H9 (cell line): ENCODE data around the gene SLC44A1. TPM values are rescaled to one million over a fixed set of nuclear protein-coding genes. Genes with fewer than 3 reads are reported as not detected.

ENCODE experiments used
- DNase-seq: peaks from one replicate; pipeline ENCODE4 v3.0.0-alpha.2; 2017
- H2AFZ ChIP-seq: one replicate; pipeline ENCODE4 v1.6.1; 2013; ENCODE audit warnings: mild to moderate bottlenecking, low read length, control low read depth, moderate library complexity
- H2AK5ac ChIP-seq: 2 replicates; pipeline ENCODE4 v1.6.1; 2013; ENCODE audit warnings: low read length, control low read depth, mixed read lengths; ENCODE audit not compliant: insufficient read length
- H2BK120ac ChIP-seq: one replicate; pipeline ENCODE4 v1.6.1; 2013; ENCODE audit warnings: low read depth, mild to moderate bottlenecking, low read length, control low read depth, inconsistent platforms; ENCODE audit not compliant: poor library complexity, severe bottlenecking
- H2BK12ac ChIP-seq: 2 replicates; pipeline ENCODE4 v1.6.1; 2013; ENCODE audit warnings: low read length, control low read depth, mixed read lengths, low read depth; ENCODE audit not compliant: insufficient read length
- H2BK15ac ChIP-seq: 2 replicates; pipeline ENCODE4 v1.6.1; 2013; ENCODE audit warnings: low read depth, low read length, control low read depth
- H2BK20ac ChIP-seq: one replicate; pipeline ENCODE4 v1.6.1; 2013; ENCODE audit warnings: low read depth, mild to moderate bottlenecking, low read length, control low read depth, inconsistent platforms; ENCODE audit not compliant: poor library complexity, severe bottlenecking
- H2BK5ac ChIP-seq: 2 replicates; pipeline ENCODE4 v1.6.1; 2013; ENCODE audit warnings: low read length, control low read depth, mixed read lengths; ENCODE audit not compliant: insufficient read length
- H3K14ac ChIP-seq: 2 replicates; pipeline ENCODE4 v1.6.1; 2013; ENCODE audit warnings: low read length, control low read depth; ENCODE audit not compliant: insufficient read depth
- H3K18ac ChIP-seq: 2 replicates; pipeline ENCODE4 v1.6.1; 2013; ENCODE audit warnings: low read depth, mild to moderate bottlenecking, mixed read lengths, low read length, control low read depth; ENCODE audit not compliant: insufficient read length
- H3K23ac ChIP-seq: 2 replicates; pipeline ENCODE4 v1.6.1; 2013; ENCODE audit warnings: low read length, control low read depth, mixed read lengths, low read depth; ENCODE audit not compliant: insufficient read length
- H3K23me2 ChIP-seq: 2 replicates; pipeline ENCODE4 v1.6.1; 2013; ENCODE audit warnings: low read depth, mild to moderate bottlenecking, mixed read lengths, low read length, control low read depth; ENCODE audit not compliant: insufficient read length, poor library complexity, severe bottlenecking
- H3K27ac ChIP-seq: 2 replicates; pipeline ENCODE4 v1.5.1; 2013; ENCODE audit warnings: low read length, control low read depth, mixed read lengths, low read depth; ENCODE audit not compliant: insufficient read length
- H3K27me3 ChIP-seq: 2 replicates; pipeline ENCODE4 v1.6.1; 2013; ENCODE audit warnings: low read length, control low read depth, inconsistent platforms; ENCODE audit not compliant: insufficient read depth
- H3K4ac ChIP-seq: 2 replicates; pipeline ENCODE4 v1.6.1; 2013; ENCODE audit warnings: low read depth, mild to moderate bottlenecking, control low read depth, inconsistent platforms, low read length, moderate library complexity
- H3K4me1 ChIP-seq: 2 replicates; pipeline ENCODE4 v1.6.1; 2013; ENCODE audit warnings: low read length, control low read depth, inconsistent platforms; ENCODE audit not compliant: insufficient read depth
- H3K4me2 ChIP-seq: 2 replicates; pipeline ENCODE4 v1.6.1; 2013; ENCODE audit warnings: low read length, control low read depth, mixed read lengths; ENCODE audit not compliant: insufficient read length, insufficient read depth
- H3K56ac ChIP-seq: 2 replicates; pipeline ENCODE4 v1.6.1; 2013; ENCODE audit warnings: low read depth, mild to moderate bottlenecking, mixed read lengths, low read length, control low read depth; ENCODE audit not compliant: insufficient read length
- H3K79me1 ChIP-seq: 2 replicates; pipeline ENCODE4 v1.6.1; 2013; ENCODE audit warnings: low read depth, mild to moderate bottlenecking, moderate library complexity, low read length, control low read depth, inconsistent platforms; ENCODE audit not compliant: insufficient read depth, poor library complexity, severe bottlenecking
- H3K79me2 ChIP-seq: 2 replicates; pipeline ENCODE4 v1.6.1; 2013; ENCODE audit warnings: low read length, control low read depth, inconsistent platforms; ENCODE audit not compliant: insufficient read depth
- H3K9ac ChIP-seq: 2 replicates; pipeline ENCODE4 v1.6.1; 2013; ENCODE audit warnings: low read length, control low read depth, mixed read lengths; ENCODE audit not compliant: insufficient read length; ENCODE audit errors: extremely low read depth
- H3K9me3 ChIP-seq: one replicate; pipeline ENCODE4 v1.6.1; 2013; ENCODE audit warnings: low read depth, low read length, inconsistent platforms; ENCODE audit not compliant: control insufficient read depth
- H3T11ph ChIP-seq: one replicate; pipeline ENCODE4 v1.6.1; 2013; ENCODE audit warnings: mild to moderate bottlenecking, low read length, control low read depth, inconsistent platforms
- H4K20me1 ChIP-seq: one replicate; pipeline ENCODE4 v1.6.1; 2013; ENCODE audit not compliant: control insufficient read depth, insufficient read length, insufficient read depth
- H4K5ac ChIP-seq: 2 replicates; pipeline ENCODE4 v1.6.1; 2013; ENCODE audit warnings: low read depth, mild to moderate bottlenecking, mixed read lengths, low read length, control low read depth; ENCODE audit not compliant: insufficient read length
- H4K8ac ChIP-seq: replicated peaks from 2 replicates; pipeline ENCODE4 v1.6.1; 2013; ENCODE audit warnings: low read length, control low read depth, mixed read lengths, low read depth; ENCODE audit not compliant: insufficient read length
- H4K91ac ChIP-seq: 2 replicates; pipeline ENCODE4 v1.6.1; 2013; ENCODE audit warnings: low read depth, mild to moderate bottlenecking, moderate library complexity, mixed read lengths, low read length, control low read depth; ENCODE audit not compliant: insufficient read length
- H3K27ac Mint-ChIP-seq, 3 experiments: 2 replicates in 2 of 3; 3 replicates in 1 of 3; pipeline ENCODE4 v1.8.0; 2020 to 2021; ENCODE audit warnings: mixed read lengths in 3 of 3, mild to moderate bottlenecking in 1 of 3, moderate library complexity in 1 of 3
- H3K27me3 Mint-ChIP-seq: 2 replicates; pipeline ENCODE4 v1.8.0; 2021; ENCODE audit warnings: low read depth, mild to moderate bottlenecking, moderate library complexity, mixed read lengths
- H3K36me3 Mint-ChIP-seq, 3 experiments: 2 replicates in 2 of 3; 3 replicates in 1 of 3; pipeline ENCODE4 v1.8.0; 2020 to 2021; ENCODE audit warnings: low read depth in 3 of 3, mixed read lengths in 3 of 3; ENCODE audit not compliant: insufficient read depth in 1 of 3
- H3K4me1 Mint-ChIP-seq, 2 experiments: 2 replicates each; pipeline ENCODE4 v1.8.0; 2020; ENCODE audit warnings: mixed read lengths in 2 of 2
- H3K4me3 Mint-ChIP-seq, 2 experiments: 2 replicates in 1 of 2; 3 replicates in 1 of 2; pipeline ENCODE4 v1.8.0; 2020 to 2021; ENCODE audit warnings: mild to moderate bottlenecking in 2 of 2, mixed read lengths in 2 of 2, moderate library complexity in 1 of 2
- H3K9me3 Mint-ChIP-seq, 2 experiments: 2 replicates in 1 of 2; 3 replicates in 1 of 2; pipeline ENCODE4 v1.8.0; 2020; ENCODE audit warnings: mild to moderate bottlenecking in 2 of 2, mixed read lengths in 2 of 2, moderate library complexity in 1 of 2
- WGBS: extraction: QIAGEN DNeasy Blood & Tissue Kit; methylation state at CpG from one replicate; pipeline ENCODE4 v1.1.7; 2013; ENCODE audit warnings: missing lambda C conversion rate, low lambda C conversion rate, mixed read lengths; ENCODE audit not compliant: insufficient read length; ENCODE audit errors: extremely low coverage; 5-methylcytosine and 5-hydroxymethylcytosine counted together
- total RNA-seq: library from RNA; stranded (reverse); gene quantifications from 2 replicates; pipeline ENCODE4 v1.2.1, GENCODE V29; 2021
- TF ChIP-seq, protein P1 (sequence below): fragments of 200-600 bp; sonication (generic); conservative IDR thresholded peaks from 3 replicates; pipeline ENCODE4 v1.8.0; 2021; ENCODE audit warnings: antibody characterized with exemption, mild to moderate bottlenecking

Gene SLC44A1
- total RNA-seq, 1 experiment from 2014 or later = 60.7 TPM

DNA sequence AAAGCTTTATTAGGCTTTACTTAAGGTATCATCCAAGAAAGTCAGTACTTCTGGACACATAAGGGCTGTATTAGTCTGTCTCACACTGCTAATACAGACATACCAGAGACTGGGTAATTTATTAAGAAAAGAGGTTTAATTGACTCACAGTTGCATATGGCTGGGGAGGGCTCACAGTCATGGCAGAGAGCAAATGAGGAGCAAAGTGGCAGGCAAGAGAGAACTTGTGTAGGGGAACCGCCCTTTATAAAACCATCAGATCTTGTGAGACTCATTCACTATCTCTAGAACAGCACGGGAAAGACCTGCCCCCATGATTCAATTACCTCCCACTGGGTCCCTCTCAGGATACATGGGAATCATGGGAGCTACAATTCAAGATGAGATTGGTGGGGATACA is 49.2 kb upstream of the SLC44A1 start:
- Histone ChIP-seq H2AFZ (no peak overlapping the region), H3T11ph (no peak overlapping the region), H3K79me2 (no peaks in the 10 kb centered on the region), H3K56ac (no peak overlapping the region), H4K20me1 (no peaks in the 10 kb centered on the region), H2BK120ac (no peak overlapping the region), H4K5ac (no peak overlapping the region), H3K27ac (no peak overlapping the region), H3K27me3 (no peaks in the 10 kb centered on the region), H3K23me2 (no peaks in the 10 kb centered on the region), H4K91ac (no peak overlapping the region), H3K79me1 (no peaks in the 10 kb centered on the region), H3K4me2 (no peak overlapping the region), H2BK20ac (no peak overlapping the region), H4K8ac (no peak overlapping the region), H3K14ac (no peak overlapping the region), H3K4ac (no peak overlapping the region), H2BK5ac (no peak overlapping the region), H2BK12ac (no peak overlapping the region), H3K9ac (no peak overlapping the region), H2AK5ac (no peak overlapping the region), H2BK15ac (no peak overlapping the region), H3K23ac (no peak overlapping the region), H3K18ac (no peak overlapping the region), H3K9me3 (no peaks in the 10 kb centered on the region), H3K4me1 (no peaks in the 10 kb centered on the region; the same call in 1 of the 2 replicates)
- Mint-ChIP-seq H3K27ac (no peak overlapping the region), H3K4me3 (no peak overlapping the region), H3K27me3 (no peaks in the 10 kb centered on the region), H3K36me3 (no peaks in the 10 kb centered on the region), H3K9me3 (no peaks in the 10 kb centered on the region), H3K4me1 (peaks cover 0 to 11% of the 10 kb centered on the region in 2 experiments; a peak in 3 of 4 replicates)
- WGBS = no CpG with 5 or more reads among the region's 2 CpGs
- TF ChIP-seq, protein P1, sequence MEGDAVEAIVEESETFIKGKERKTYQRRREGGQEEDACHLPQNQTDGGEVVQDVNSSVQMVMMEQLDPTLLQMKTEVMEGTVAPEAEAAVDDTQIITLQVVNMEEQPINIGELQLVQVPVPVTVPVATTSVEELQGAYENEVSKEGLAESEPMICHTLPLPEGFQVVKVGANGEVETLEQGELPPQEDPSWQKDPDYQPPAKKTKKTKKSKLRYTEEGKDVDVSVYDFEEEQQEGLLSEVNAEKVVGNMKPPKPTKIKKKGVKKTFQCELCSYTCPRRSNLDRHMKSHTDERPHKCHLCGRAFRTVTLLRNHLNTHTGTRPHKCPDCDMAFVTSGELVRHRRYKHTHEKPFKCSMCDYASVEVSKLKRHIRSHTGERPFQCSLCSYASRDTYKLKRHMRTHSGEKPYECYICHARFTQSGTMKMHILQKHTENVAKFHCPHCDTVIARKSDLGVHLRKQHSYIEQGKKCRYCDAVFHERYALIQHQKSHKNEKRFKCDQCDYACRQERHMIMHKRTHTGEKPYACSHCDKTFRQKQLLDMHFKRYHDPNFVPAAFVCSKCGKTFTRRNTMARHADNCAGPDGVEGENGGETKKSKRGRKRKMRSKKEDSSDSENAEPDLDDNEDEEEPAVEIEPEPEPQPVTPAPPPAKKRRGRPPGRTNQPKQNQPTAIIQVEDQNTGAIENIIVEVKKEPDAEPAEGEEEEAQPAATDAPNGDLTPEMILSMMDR = no peak
- DNase-seq = no peak
